Effector memory CD8-positive, alpha-beta T cell (primary cell): ENCODE results near the gene CORO2B.

Experiments
- ATAC-seq: fragments of 150-1000 bp; cut with Tn5 transposase; replicated peaks from 2 replicates; pipeline ENCODE4 v1.10.0; 2021; ENCODE audit warnings: mild to moderate bottlenecking, moderate library complexity
- DNase-seq, 3 experiments: peaks; one replicate each; pipeline ENCODE4 v3.0.0; 2021
- H3K27ac Mint-ChIP-seq, 2 donors: one replicate each; pipeline ENCODE4 v1.8.0; 2022; ENCODE audit warnings: mild to moderate bottlenecking in 2 of 2, mixed read lengths in 2 of 2, moderate library complexity in 2 of 2
- H3K27me3 Mint-ChIP-seq, 2 donors: one replicate each; pipeline ENCODE4 v1.8.0; 2022; ENCODE audit warnings: mixed read lengths in 2 of 2
- H3K36me3 Mint-ChIP-seq: one replicate; pipeline ENCODE4 v1.8.0; 2022; ENCODE audit warnings: mild to moderate bottlenecking, moderate library complexity, mixed read lengths; ENCODE audit not compliant: insufficient read depth
- H3K4me1 Mint-ChIP-seq, 2 donors: one replicate each; pipeline ENCODE4 v1.8.0; 2022; ENCODE audit warnings: low read depth in 2 of 2, mixed read lengths in 2 of 2
- H3K4me3 Mint-ChIP-seq, 2 donors: one replicate each; pipeline ENCODE4 v1.8.0; 2022; ENCODE audit warnings: mild to moderate bottlenecking in 2 of 2, mixed read lengths in 2 of 2, moderate library complexity in 2 of 2
- H3K9me3 Mint-ChIP-seq, 2 donors: one replicate each; pipeline ENCODE4 v1.8.0; 2022; ENCODE audit warnings: mixed read lengths in 2 of 2

CORO2B gene

DNA sequence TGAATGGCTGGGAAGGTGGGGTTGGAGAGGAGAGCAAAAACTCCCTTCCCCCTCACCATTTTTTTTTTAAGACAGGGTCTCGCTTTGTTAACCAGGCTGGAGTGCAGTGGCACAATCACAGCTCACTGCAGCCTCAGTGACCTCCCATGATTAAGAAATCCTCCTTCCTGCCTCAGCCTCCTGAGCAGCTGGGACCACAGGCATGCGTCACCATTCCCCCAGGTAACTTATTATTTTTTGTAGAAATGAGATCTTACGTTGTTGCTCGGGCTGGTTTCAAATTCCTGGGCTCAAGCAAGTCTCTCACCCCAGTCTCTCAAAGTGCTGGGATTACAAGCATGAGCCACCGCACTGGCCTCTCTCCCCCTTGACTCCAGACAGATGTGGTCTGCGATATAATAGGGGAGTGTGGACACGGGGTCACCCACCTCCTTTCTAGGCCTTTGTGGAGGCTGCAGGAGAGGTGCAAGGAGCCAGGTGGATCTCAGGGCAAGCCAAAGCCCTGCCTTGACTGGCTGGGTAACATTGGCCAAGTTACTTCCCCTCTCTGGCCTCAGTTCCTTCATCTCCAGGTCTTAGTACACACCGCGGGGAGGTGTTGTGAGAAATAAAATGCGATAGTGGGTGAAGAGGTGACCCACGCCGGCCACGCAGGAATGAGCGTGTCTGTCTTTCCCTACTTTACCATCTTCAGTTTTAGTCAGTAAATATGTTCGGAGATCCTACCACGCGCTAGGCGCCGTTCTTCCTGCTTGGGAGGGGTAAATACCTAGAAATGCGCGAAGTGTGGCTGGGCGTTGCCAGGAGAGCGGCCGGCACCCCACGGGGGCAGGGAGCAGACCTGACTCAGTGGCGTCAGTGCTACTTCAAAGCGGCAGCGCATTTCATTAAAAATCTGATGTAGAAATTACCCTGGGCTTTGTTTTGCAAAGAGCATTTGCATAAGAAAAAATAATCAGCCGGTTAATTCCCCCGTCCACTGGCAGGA, 20.2 kb upstream of the CORO2B start:
- no peak for DNase-seq
- H3K27me3 Mint-ChIP-seq = peaks cover 84 to 91% of the 10 kb centered on the region in 2 donors
- ATAC-seq = no peak

DNA sequence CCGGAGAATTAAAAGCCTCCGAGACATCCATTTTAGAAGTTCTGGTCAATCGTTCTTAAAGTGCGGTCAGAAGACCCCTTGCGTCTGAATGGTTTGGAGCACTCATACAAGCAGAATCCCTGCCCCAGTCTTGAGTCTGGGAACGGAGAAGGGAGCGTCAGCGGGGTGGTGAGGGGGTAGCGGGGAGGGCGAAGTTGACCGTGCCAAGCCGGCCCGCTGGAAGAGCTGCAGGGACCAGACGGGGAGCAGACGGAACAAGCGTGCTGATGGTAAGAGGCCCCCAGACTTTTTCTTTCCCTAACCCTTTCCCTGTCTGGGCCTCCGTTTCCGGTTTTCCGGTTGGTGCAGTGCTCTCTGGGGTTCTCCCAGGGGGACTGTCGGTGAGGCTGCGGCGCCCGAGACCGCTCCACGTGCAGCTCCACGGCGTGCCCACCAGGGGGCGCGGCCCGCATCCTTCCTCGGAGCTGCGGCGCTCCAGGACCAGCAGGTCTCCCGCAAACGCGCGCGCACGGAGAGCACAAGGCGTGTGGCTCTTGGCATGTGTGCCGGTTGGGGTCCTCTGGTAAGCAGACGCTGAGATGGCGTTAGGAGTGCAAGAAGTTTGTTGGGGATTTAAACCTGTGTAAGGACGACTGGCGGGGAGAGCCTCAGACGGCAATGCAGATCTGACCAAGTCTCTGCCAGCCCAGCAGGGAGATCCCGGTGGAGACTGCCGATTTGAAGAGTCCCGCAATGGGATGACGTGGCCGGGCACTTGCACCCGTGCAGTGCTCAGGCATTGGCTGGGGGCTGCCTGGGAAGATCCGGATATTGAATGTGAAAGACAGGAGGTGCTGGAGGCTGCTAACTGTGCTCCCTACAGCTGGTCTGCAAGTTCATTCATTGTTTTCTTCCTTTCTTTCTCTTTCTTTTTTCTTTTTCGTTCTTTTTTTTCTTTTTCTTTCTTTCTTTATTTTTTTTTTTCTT, 19.2 kb upstream of the CORO2B start:
- H3K36me3 Mint-ChIP-seq = peaks cover 4% of the 10 kb centered on the region
- H3K4me1 Mint-ChIP-seq = peaks cover 17 to 18% of the 10 kb centered on the region in 2 donors
- DNase-seq (peak; percentile 61 to 70 (median 65)), ATAC-seq (peak; percentile 90)
- peaks cover 77 to 80% of the 10 kb centered on the region in 2 donors for H3K27me3 Mint-ChIP-seq
- no peaks in the 10 kb centered on the region for H3K9me3 Mint-ChIP-seq
- H3K27ac Mint-ChIP-seq = no peak overlapping the region
- H3K4me3 Mint-ChIP-seq = peak overlapping the region; percentile 86 to 87

More for the DNA sequence above, 20.2 kb upstream of the CORO2B start:
- H3K4me3 Mint-ChIP-seq = peak overlapping the region; percentile 86 to 87
- no peak overlapping the region for H3K27ac Mint-ChIP-seq
- H3K36me3 Mint-ChIP-seq = peaks cover 4% of the 10 kb centered on the region
- no peaks in the 10 kb centered on the region for H3K9me3 Mint-ChIP-seq
- H3K4me1 Mint-ChIP-seq = peaks cover 17 to 18% of the 10 kb centered on the region in 2 donors

DNA sequence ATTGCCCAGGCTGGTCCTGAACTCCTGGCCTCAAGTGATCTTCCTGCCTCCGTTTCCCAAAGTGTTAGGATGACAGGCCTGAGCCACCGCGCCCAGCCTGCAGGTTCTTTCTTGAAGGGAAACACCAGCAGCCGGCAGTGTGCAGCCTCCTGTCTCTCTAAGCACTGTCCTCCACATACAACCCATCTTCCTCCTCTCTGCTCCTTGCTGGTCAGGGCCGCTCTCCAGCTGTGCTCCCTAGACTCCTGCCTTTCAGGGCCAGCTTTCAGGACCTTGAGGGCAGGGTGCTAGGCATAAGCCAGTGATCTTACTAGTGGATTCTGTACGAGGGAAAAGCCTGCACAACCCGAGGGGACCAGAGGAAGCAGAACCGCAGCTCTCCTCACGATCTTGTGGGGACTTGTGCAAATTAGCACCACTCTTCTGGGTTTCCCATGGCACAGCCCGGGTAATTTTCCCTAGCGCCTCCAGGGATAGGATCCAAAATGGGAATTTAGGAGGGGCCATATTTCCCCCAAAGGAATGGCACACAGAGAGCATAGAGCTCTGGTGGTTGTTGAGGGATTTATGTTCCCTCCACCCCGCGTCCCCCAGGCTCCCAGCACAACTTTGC, 18.2 kb upstream of the CORO2B start:
- peaks cover 71% of the 10 kb centered on the region in 2 donors for H3K27me3 Mint-ChIP-seq
- DNase-seq (no peak), ATAC-seq (no peak)
- peaks cover 4% of the 10 kb centered on the region for H3K36me3 Mint-ChIP-seq
- H3K4me3 Mint-ChIP-seq = peak overlapping the region; percentile 86 to 87
- H3K4me1 Mint-ChIP-seq = peaks cover 17 to 18% of the 10 kb centered on the region in 2 donors
- no peak overlapping the region for H3K27ac Mint-ChIP-seq
- H3K9me3 Mint-ChIP-seq = no peaks in the 10 kb centered on the region

DNA sequence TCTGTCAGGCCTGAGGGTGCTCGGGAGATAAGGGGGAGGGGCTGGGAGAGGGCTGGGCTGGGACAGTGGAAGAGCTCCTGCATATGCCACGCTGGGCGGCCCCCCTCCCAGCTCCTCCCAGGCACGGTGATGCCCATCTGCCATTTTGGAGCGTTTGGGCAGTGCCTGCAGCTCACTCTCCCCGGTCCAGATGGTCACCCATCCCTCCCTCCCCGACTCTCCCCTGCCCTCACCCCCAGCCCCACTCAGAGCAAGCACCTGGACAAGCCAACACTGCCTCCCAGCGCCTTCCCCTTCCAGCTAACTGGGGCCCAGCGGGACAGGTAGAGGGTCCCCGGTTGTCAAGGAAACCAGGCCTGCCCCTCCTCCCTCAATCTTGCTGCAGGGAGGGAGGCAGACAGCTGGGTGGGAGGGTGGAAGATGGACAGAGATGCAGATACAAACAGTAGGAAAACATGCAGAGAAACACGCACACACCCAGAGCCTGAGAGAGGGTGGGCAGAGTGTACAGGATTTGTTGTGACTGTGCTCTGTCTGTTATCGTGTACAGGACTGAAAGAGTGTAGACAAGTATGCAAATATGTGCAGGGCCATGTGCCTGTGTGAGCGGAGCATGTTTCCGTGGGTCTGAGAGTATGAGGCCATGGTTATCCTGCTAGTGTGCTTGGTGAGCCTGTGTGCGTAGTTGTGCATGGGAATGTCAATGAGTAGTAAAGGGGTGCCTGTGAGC, 17.5 kb upstream of the CORO2B start:
- H3K4me3 Mint-ChIP-seq = no peak overlapping the region
- H3K9me3 Mint-ChIP-seq = no peaks in the 10 kb centered on the region
- no peak for ATAC-seq

DNA sequence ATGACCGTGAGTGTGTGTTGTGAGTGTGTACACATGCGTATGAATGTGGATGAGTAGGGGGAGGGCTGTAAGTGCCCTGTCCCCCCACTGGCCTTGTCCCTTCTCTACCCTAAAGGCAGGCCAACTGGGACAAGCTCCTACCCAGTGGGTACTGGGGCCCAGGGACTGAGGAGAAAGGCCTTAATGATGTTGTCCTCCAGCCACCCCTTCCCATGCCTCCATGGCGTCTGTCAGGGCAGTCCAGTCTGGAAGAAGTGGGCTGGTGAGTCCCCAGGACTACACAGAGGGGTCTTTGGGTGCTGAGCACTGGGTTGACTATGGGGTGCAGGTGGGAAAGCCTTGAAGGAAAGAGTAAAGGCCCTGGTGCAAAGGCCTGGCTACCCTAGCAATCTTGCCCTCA, 16.9 kb upstream of the CORO2B start:
- no peak overlapping the region for H3K4me3 Mint-ChIP-seq
- DNase-seq (no peak), ATAC-seq (no peak)
- H3K9me3 Mint-ChIP-seq = no peaks in the 10 kb centered on the region
- H3K36me3 Mint-ChIP-seq = peaks cover 4% of the 10 kb centered on the region
- peaks cover 61 to 66% of the 10 kb centered on the region in 2 donors for H3K27me3 Mint-ChIP-seq
- peaks cover 17 to 18% of the 10 kb centered on the region in 2 donors for H3K4me1 Mint-ChIP-seq
- H3K27ac Mint-ChIP-seq = peak overlapping the region in 1 of 2 donors; percentile 38

More for the DNA sequence above, 17.5 kb upstream of the CORO2B start:
- Mint-ChIP-seq H3K4me1 (peaks cover 17 to 18% of the 10 kb centered on the region in 2 donors), H3K27ac (peak overlapping the region in 1 of 2 donors; percentile 38), H3K36me3 (peaks cover 4% of the 10 kb centered on the region), H3K27me3 (peaks cover 64 to 66% of the 10 kb centered on the region in 2 donors)
- no peak for DNase-seq

DNA sequence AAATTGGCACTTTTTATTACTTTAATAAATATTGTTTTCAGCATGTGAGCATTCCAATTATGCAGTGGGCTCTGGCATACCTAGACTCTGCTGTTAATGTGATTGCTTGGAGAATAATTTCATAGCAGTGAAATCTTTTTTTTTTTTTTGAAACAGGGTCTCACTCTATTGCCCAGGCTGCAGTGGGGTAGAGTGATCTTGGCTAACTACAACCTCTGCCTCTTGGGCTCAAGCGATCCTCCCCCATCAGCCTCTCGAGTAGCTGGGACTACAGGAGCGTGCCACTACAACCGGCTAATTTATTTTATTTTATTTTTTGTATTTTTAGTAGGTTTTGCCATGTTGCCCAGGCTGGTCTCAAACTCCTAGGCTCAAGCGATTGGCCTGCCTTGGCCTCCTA, 14.6 kb upstream of the CORO2B start:
- ATAC-seq (no peak), DNase-seq (no peak)
- Mint-ChIP-seq H3K36me3 (peaks cover 4% of the 10 kb centered on the region), H3K4me1 (peaks cover 10 to 12% of the 10 kb centered on the region in 2 donors), H3K27ac (no peak overlapping the region), H3K27me3 (peaks cover 62 to 66% of the 10 kb centered on the region in 2 donors), H3K4me3 (no peak overlapping the region), H3K9me3 (no peaks in the 10 kb centered on the region)

DNA sequence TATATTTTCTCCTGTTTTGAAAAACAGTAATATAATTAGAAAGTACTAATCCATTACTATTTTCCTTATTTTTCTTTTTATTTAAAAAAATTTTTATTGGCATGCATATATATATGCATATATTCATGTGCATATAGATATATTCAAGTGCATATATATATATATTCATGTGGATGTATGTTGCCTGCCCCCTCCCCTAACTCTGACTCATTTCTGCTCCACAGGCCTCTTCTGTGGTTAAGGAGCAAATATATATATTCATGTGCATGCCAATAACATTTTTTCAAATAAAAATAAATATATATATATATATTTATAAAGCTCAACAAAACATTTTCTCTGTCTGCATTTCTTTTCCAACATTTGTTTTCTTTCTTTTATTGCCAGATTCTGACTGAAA, 13.6 kb upstream of the CORO2B start:
- Mint-ChIP-seq H3K9me3 (no peaks in the 10 kb centered on the region), H3K36me3 (peaks cover 4% of the 10 kb centered on the region), H3K4me1 (peaks cover 2 to 3% of the 10 kb centered on the region in 2 donors), H3K27ac (no peak overlapping the region), H3K4me3 (no peak overlapping the region), H3K27me3 (peaks cover 59 to 66% of the 10 kb centered on the region in 2 donors)
- DNase-seq (no peak), ATAC-seq (no peak)

DNA sequence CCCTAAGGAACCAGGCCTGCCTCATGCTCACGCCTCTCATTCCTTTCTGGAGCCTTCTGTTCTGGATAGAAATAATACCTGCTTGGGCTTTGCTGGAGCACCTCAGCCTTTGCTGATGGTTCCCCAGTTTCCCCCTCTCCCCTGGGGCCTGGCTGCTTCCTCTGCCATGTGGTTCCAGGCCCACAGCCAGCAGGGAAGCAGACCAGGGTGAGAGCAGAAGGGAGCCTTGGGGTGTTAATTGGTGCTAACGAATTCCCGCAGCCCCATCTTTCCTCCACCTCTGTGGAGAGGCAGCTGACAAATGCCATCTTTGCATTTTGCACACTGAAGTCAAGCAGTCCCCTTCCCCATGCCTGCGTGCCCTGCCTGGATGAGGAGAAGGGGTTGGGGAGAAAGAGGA, 13.1 kb upstream of the CORO2B start:
- Mint-ChIP-seq H3K27ac (no peak overlapping the region), H3K9me3 (no peaks in the 10 kb centered on the region), H3K27me3 (peaks cover 58 to 66% of the 10 kb centered on the region in 2 donors), H3K36me3 (peaks cover 4% of the 10 kb centered on the region), H3K4me3 (no peak overlapping the region), H3K4me1 (no peaks in the 10 kb centered on the region)
- no peak for DNase-seq
- ATAC-seq = no peak

DNA sequence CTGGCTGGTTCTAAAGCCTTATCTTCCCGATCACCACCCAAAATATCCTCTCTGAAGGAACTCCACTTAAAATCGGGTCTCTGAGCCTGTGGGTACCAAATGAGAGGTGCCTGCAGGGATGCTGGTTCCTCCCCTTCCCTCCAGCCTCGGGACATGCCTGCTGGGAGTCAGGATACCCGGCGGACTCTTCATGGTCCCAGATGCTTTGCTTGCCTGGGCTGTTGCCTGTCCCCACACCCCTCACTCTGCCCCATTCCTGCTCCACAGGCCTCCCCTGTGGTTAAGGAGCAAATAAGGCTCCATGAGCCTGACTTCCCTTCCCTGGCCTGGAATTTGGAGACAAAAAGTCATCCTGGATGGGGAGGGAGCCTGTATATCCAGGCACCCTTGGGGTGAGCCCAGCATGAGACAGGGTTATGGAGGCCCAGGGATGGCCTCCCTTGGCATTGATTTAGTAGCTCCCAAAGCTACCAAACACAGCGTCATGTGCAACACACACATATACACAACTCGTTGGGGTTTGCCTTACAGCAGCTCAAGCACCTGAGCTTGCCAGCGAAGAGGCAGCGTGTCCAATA, 12.3 kb upstream of the CORO2B start:
- H3K27ac Mint-ChIP-seq = no peak overlapping the region
- DNase-seq = no peak
- no peaks in the 10 kb centered on the region for H3K9me3 Mint-ChIP-seq
- H3K4me1 Mint-ChIP-seq = no peaks in the 10 kb centered on the region
- H3K27me3 Mint-ChIP-seq = peaks cover 61 to 66% of the 10 kb centered on the region in 2 donors
- H3K4me3 Mint-ChIP-seq = no peak overlapping the region
- peaks cover 4% of the 10 kb centered on the region for H3K36me3 Mint-ChIP-seq
- no peak for ATAC-seq

DNA sequence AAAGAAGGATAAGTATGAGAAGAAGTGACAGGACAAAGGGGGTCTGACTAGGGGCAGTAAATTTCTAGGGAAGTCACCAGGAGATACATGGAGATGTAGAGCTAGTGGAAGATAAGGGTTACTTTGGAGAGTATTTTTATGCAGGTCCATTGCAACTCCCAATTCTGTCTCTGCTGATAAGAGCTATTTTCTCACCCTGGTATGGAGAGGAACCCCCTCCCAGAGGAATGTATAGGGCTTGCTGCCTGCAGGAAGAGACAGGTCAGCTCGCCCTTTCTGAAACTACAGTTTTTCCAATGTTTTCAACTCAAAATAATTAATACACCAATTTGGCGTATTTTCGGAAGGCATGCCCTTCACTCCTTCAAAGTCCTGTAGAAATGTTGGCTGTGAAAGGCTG, 11.4 kb upstream of the CORO2B start:
- ATAC-seq (no peak), DNase-seq (no peak)
- Mint-ChIP-seq H3K27me3 (peaks cover 63 to 66% of the 10 kb centered on the region in 2 donors), H3K27ac (no peak overlapping the region), H3K36me3 (peaks cover 4% of the 10 kb centered on the region), H3K4me1 (no peaks in the 10 kb centered on the region), H3K4me3 (no peak overlapping the region), H3K9me3 (no peaks in the 10 kb centered on the region)

DNA sequence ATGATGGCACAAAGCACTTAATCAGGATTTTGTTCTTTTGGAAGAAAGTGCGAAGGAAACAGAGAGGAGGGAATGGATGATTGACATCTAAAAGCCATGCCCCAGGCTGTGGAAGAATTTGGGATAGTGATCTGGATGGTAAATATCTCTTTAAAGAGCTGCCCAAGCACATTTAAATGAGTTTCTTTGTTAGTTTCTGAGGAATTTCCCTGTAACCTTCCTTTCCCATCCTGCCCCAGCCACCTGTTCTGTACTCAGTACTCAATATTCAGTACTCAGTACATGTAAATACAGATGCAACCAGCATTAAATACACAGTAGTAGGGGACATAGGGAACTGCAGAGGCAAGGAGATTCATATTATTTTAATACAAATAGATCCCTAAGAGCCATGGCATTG, 7.8 kb upstream of the CORO2B start:
- ATAC-seq (no peak), DNase-seq (no peak)
- Mint-ChIP-seq H3K4me3 (no peak overlapping the region), H3K4me1 (no peaks in the 10 kb centered on the region), H3K36me3 (no peaks in the 10 kb centered on the region), H3K9me3 (no peaks in the 10 kb centered on the region), H3K27me3 (peaks cover 82 to 99% of the 10 kb centered on the region in 2 donors), H3K27ac (no peak overlapping the region)

DNA sequence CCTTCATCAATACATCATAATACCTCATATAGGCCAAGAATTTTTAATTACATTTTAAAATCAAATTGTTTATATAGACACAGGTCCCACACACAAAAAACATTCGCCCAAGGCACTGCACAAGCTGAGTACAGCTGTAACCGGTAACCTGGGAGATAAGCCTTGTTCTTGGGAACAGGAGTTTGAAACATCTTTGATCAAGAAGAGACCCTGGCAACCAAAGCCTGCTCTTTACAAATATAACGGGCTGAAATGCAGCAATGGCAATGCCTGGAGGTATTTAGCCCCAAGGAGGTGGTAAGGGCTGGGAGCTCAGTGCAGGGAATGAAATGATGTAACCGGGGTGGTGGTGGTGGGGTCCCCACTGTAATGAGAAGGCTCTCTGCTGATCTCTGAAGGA, 7.2 kb upstream of the CORO2B start:
- H3K4me1 Mint-ChIP-seq = peaks cover 0 to under 1% of the 10 kb centered on the region in 2 donors
- peaks cover 88 to 100% of the 10 kb centered on the region in 2 donors for H3K27me3 Mint-ChIP-seq
- H3K9me3 Mint-ChIP-seq = no peaks in the 10 kb centered on the region
- no peaks in the 10 kb centered on the region for H3K36me3 Mint-ChIP-seq
- DNase-seq (no peak), ATAC-seq (no peak)
- H3K4me3 Mint-ChIP-seq = no peak overlapping the region
- no peak overlapping the region for H3K27ac Mint-ChIP-seq
